ENCODE measurements around the gene AK5. TPM values are rescaled to one million over a fixed set of nuclear protein-coding genes. Genes with fewer than 3 reads are reported as not detected.

AK5 gene
- polyA plus RNA-seq, result 2.7 TPM

DNA sequence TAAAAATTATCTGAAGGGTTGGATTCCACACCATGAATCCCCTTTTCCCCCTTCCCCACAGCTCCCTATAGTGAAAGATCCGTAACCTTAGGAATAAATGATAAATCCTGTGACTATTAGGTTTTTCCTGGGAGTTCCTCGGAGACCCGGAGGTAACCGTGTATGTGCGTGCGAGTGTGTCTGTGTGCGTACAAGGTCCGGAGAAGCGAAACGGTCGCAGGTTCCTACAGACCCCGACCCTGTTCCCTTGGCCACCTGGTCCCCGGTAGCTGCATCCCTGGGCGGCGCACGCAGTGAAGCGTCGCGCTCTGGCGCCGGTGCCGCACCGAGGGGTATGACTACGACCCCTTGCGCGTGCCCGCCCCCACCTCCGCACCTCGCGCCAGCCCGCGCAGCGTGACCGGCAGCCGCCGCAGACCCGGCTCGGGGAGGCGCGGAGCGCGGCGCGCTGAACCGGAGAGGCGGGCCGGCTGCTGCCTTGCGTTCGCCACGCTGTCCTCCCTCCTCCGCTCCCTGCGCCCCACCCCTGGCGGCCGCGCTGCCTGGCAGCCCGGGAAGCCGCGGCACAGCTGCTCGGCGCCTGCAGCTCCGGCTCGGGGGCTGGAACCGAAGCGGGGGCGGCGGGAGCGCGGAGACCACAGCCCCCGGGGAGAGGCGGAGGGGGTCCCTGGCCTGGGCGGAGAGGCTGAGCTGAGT lies at the start of gene AK5:
TSS of gene AK5 (plus strand) at position 529 of the 696 bp plus-strand sequence. CDS start 295 bp downstream, outside the sequence.
- peaks cover 0 to 4% (median 0%) of the 10 kb centered on the region in 3 donors for H3K9me3 Mint-ChIP-seq
- H3K4me3 Mint-ChIP-seq, result peak within 1 kb of the TSS in 3 of 4 donors; percentile 19 to 77 (median 63)
- no peaks in the 10 kb centered on the region for H3K36me3 Mint-ChIP-seq
- peaks cover 54% of the 10 kb centered on the region for H3K27me3 Mint-ChIP-seq
- peaks cover 14 to 17% (median 14%) of the 10 kb centered on the region in 3 donors for H3K4me1 Mint-ChIP-seq
- peak within 1 kb of the TSS in 1 of 3 donors; percentile 48 for H3K27ac Mint-ChIP-seq

GRCh38 chr1:77232829-77233228 lies 49.0 kb upstream of the AK5 start:
- Mint-ChIP-seq H3K4me3 (no peak overlapping the region), H3K4me1 (no peaks in the 10 kb centered on the region), H3K27me3 (peaks cover 3% of the 10 kb centered on the region), H3K36me3 (peaks cover 2% of the 10 kb centered on the region), H3K9me3 (peaks cover 0 to 6% (median 0%) of the 10 kb centered on the region in 3 donors), H3K27ac (no peak overlapping the region)

DNA sequence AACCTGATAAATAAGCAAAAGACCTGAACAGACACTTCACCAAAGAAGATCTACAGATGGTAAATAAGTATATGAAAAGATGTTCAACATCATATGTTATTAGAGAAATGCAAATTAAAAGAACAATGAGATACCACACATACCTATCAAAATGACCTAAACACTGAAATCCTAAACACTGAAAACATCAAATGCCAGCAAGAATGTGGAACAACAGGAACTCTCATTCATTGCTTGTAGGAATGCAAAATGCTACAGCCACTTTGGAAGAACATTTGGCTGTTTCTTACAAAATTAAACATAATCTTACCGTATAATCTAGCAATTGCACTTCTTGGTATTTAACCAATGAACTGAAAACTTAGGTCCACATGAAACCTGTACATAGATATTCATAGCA lies 47.7 kb upstream of the AK5 start:
- H3K27me3 Mint-ChIP-seq, result peaks cover 9% of the 10 kb centered on the region
- H3K36me3 Mint-ChIP-seq, result peaks cover 2% of the 10 kb centered on the region
- no peak overlapping the region for H3K4me3 Mint-ChIP-seq
- no peaks in the 10 kb centered on the region for H3K4me1 Mint-ChIP-seq
- no peak overlapping the region for H3K27ac Mint-ChIP-seq
- peaks cover 0 to 6% (median 0%) of the 10 kb centered on the region in 3 donors for H3K9me3 Mint-ChIP-seq

DNA sequence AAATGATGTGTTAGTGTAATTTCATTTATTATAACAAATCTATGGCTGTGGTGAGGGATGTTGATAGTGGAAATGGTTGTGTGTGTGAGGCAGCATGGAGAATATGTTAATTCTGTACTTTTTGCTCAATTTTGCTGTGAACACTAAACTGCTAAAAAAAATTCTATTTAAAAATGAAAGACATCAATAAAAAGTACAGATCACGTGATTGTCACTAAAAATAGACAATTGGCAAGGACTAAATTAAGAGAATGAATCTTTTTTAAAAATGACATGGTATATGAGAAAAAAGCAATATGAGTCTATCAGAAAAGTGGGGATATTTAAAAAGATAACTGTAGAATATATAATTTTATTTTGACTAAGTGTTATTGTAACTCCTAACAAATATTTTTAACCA lies 46.9 kb upstream of the AK5 start:
- Mint-ChIP-seq H3K27ac (no peak overlapping the region), H3K27me3 (peaks cover 13% of the 10 kb centered on the region), H3K36me3 (peaks cover 2% of the 10 kb centered on the region), H3K9me3 (peaks cover 0 to 6% (median 0%) of the 10 kb centered on the region in 3 donors), H3K4me3 (no peak overlapping the region), H3K4me1 (no peaks in the 10 kb centered on the region)

DNA sequence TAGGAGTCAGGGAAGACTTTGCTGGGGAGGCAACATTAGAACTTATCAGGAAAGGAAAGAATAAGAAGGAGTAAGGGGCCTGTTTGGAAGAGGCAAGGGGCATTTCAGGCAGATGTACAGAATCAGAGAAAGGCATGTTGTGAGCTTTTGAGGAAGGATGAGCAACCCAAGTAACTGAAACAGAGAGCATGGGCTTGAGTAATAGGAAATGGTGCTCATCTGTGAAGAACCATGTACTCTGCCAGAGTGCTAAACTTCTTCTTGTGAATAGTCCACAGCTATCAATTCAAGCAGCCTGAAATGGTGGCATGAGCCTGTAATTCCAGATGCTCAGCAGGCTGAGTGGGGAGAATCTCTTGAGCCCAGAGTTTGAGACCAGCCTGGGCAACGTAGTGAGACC lies 43.4 kb upstream of the AK5 start:
- Mint-ChIP-seq H3K9me3 (peaks cover 0 to 2% (median 1%) of the 10 kb centered on the region in 3 donors), H3K4me1 (no peaks in the 10 kb centered on the region), H3K36me3 (peaks cover under 1% of the 10 kb centered on the region), H3K27ac (no peak overlapping the region), H3K4me3 (no peak overlapping the region), H3K27me3 (peaks cover 18% of the 10 kb centered on the region)

- Mint-ChIP-seq H3K27me3 (peaks cover 18% of the 10 kb centered on the region), H3K4me3 (no peak overlapping the region), H3K27ac (no peak overlapping the region), H3K4me1 (no peaks in the 10 kb centered on the region), H3K36me3 (no peaks in the 10 kb centered on the region), H3K9me3 (peaks cover 0 to 4% (median 2%) of the 10 kb centered on the region in 3 donors)
Observed at GRCh38 chr1:77239311-77239710, 42.5 kb upstream of the AK5 start.

DNA sequence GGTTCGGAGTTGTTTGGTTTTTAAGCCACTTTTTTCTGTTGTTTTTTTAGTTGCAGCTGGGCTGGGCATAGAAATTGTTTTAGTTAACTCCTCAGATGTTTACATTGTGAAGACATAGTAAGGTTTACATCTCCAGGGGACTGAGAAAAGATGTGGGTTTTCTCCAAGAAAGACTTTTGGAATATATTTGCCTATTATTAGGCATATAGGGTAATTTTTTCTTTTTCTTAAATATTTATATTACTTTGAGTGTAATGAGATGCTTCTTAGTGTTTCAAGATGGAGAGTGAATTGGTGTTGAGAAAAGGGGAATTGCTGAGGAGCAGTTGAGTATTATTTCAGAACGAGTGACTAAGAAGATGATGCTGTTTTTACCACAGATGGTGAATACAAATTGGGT lies 36.0 kb upstream of the AK5 start:
- H3K4me1 Mint-ChIP-seq, result no peaks in the 10 kb centered on the region
- H3K27me3 Mint-ChIP-seq, result peaks cover 9% of the 10 kb centered on the region
- no peaks in the 10 kb centered on the region for H3K36me3 Mint-ChIP-seq
- no peak overlapping the region for H3K27ac Mint-ChIP-seq
- H3K9me3 Mint-ChIP-seq, result peaks cover 8 to 29% (median 22%) of the 10 kb centered on the region in 3 donors
- no peak overlapping the region for H3K4me3 Mint-ChIP-seq

- no peaks in the 10 kb centered on the region for H3K4me1 Mint-ChIP-seq
- H3K27me3 Mint-ChIP-seq, result peaks cover 7% of the 10 kb centered on the region
- H3K4me3 Mint-ChIP-seq, result no peak overlapping the region
- no peak overlapping the region for H3K27ac Mint-ChIP-seq
- H3K36me3 Mint-ChIP-seq, result no peaks in the 10 kb centered on the region
- H3K9me3 Mint-ChIP-seq, result peaks cover 5 to 37% (median 33%) of the 10 kb centered on the region in 3 donors
Observed at GRCh38 chr1:77250126-77250525, 31.7 kb upstream of the AK5 start.

DNA sequence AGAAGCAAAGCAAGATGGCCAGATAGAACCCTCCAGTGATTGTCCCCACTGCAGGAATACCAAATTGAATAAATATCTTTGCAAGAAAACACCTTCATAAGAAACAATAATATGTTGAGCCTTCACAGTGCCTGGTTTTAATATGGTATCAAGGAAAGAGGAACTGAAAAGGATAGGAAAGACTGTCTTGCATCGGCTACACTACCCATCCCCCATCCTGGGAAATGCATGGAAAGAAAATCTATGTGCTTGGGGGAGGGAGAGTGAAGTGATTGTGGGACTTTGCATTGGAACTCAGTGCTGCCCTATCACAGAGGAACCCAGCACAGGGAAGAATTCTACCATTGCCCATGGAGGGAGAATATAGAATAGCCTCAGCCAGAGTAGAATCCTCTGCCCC lies 28.6 kb upstream of the AK5 start:
- peaks cover 3 to 48% (median 27%) of the 10 kb centered on the region in 3 donors for H3K9me3 Mint-ChIP-seq
- H3K4me1 Mint-ChIP-seq, result no peaks in the 10 kb centered on the region
- no peaks in the 10 kb centered on the region for H3K36me3 Mint-ChIP-seq
- H3K27me3 Mint-ChIP-seq, result peaks cover 10% of the 10 kb centered on the region
- H3K27ac Mint-ChIP-seq, result no peak overlapping the region
- H3K4me3 Mint-ChIP-seq, result no peak overlapping the region

- Mint-ChIP-seq H3K4me3 (no peak overlapping the region), H3K27me3 (peaks cover 4% of the 10 kb centered on the region), H3K9me3 (peaks cover 0 to 2% (median 2%) of the 10 kb centered on the region in 3 donors), H3K27ac (no peak overlapping the region), H3K4me1 (no peaks in the 10 kb centered on the region), H3K36me3 (no peaks in the 10 kb centered on the region)
Observed at GRCh38 chr1:77263708-77264107, 18.1 kb upstream of the AK5 start.

GRCh38 chr1:77265180-77265579 lies 16.6 kb upstream of the AK5 start:
- no peak overlapping the region for H3K4me3 Mint-ChIP-seq
- no peaks in the 10 kb centered on the region for H3K4me1 Mint-ChIP-seq
- no peak overlapping the region for H3K27ac Mint-ChIP-seq
- no peaks in the 10 kb centered on the region for H3K36me3 Mint-ChIP-seq
- no peaks in the 10 kb centered on the region for H3K9me3 Mint-ChIP-seq
- H3K27me3 Mint-ChIP-seq, result peaks cover 9% of the 10 kb centered on the region

GRCh38 chr1:77267035-77267434 lies 14.8 kb upstream of the AK5 start:
- no peaks in the 10 kb centered on the region for H3K9me3 Mint-ChIP-seq
- peaks cover 11% of the 10 kb centered on the region for H3K27me3 Mint-ChIP-seq
- no peaks in the 10 kb centered on the region for H3K36me3 Mint-ChIP-seq
- no peak overlapping the region for H3K27ac Mint-ChIP-seq
- H3K4me1 Mint-ChIP-seq, result no peaks in the 10 kb centered on the region
- no peak overlapping the region for H3K4me3 Mint-ChIP-seq

GRCh38 chr1:77271852-77272580 lies 9.8 kb upstream of the AK5 start:
- peaks cover 13% of the 10 kb centered on the region for H3K27me3 Mint-ChIP-seq
- H3K4me3 Mint-ChIP-seq, result no peak overlapping the region
- H3K27ac Mint-ChIP-seq, result no peak overlapping the region
- H3K4me1 Mint-ChIP-seq, result no peaks in the 10 kb centered on the region
- H3K36me3 Mint-ChIP-seq, result no peaks in the 10 kb centered on the region
- H3K9me3 Mint-ChIP-seq, result peaks cover 0 to 1% (median 0%) of the 10 kb centered on the region in 3 donors

DNA sequence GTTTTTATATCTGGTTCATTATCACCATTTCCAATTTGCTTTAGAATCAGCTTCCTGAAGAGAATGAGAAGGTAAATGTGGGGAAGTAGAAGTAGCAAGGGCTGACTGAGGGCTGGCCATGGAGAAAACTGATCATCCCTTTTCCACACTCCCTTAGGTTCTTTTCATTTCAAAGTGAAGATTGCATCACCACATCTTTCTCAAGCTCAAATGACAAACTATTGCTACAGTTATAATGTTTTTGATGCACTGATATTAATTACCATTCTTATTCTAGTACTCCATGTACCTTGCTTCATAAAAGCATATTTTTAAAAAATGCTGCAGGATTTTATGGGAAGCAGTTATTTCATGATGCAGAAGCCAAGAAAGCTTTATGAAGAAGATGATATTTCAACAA lies 7.9 kb upstream of the AK5 start:
- peaks cover 0 to 1% (median 0%) of the 10 kb centered on the region in 3 donors for H3K9me3 Mint-ChIP-seq
- no peak overlapping the region for H3K4me3 Mint-ChIP-seq
- H3K36me3 Mint-ChIP-seq, result no peaks in the 10 kb centered on the region
- peaks cover 16% of the 10 kb centered on the region for H3K27me3 Mint-ChIP-seq
- no peak overlapping the region for H3K27ac Mint-ChIP-seq
- H3K4me1 Mint-ChIP-seq, result no peaks in the 10 kb centered on the region

- no peak overlapping the region for H3K27ac Mint-ChIP-seq
- peaks cover 0 to 5% (median 0%) of the 10 kb centered on the region in 3 donors for H3K9me3 Mint-ChIP-seq
Observed at GRCh38 chr1:77275194-77275593, 6.6 kb upstream of the AK5 start.

More at GRCh38 chr1:77275194-77275593, 6.6 kb upstream of the AK5 start:
- H3K4me3 Mint-ChIP-seq, result no peak overlapping the region
- no peaks in the 10 kb centered on the region for H3K36me3 Mint-ChIP-seq
- peaks cover 19% of the 10 kb centered on the region for H3K27me3 Mint-ChIP-seq
- H3K4me1 Mint-ChIP-seq, result peaks cover 3 to 7% (median 4%) of the 10 kb centered on the region in 3 donors

All from IgD-negative memory B cell (primary cell).